HEK293T (cell line): ENCODE data around the gene SCYGR6.

Source experiments
- BHLHE40 ChIP-seq: fragments of 450-650 bp; IDR thresholded peaks from 2 replicates; pipeline ENCODE4 v1.6.1; 2016; ENCODE audit warnings: mild to moderate bottlenecking, moderate library complexity, borderline replicate concordance
- CTBP1 ChIP-seq: fragments of 450-650 bp; IDR thresholded peaks from 2 replicates; pipeline ENCODE4 v1.6.1; 2016; ENCODE audit warnings: borderline replicate concordance
- FOXA1 ChIP-seq: fragments of 450-650 bp; IDR thresholded peaks from 2 replicates; pipeline ENCODE4 v1.6.1; 2016; ENCODE audit warnings: mild to moderate bottlenecking
- FOXK2 ChIP-seq: fragments of 450-650 bp; IDR thresholded peaks from 2 replicates; pipeline ENCODE4 v1.6.1; 2016; ENCODE audit warnings: mild to moderate bottlenecking
- FOXM1 ChIP-seq: fragments of 450-650 bp; IDR thresholded peaks from 2 replicates; pipeline ENCODE4 v1.6.1; 2017; ENCODE audit warnings: mild to moderate bottlenecking, borderline replicate concordance
- HDGF ChIP-seq: fragments of 450-650 bp; IDR thresholded peaks from 2 replicates; pipeline ENCODE4 v1.6.1; 2017; ENCODE audit warnings: antibody characterized with exemption, borderline replicate concordance
- L3MBTL2 ChIP-seq: fragments of 450-650 bp; conservative IDR thresholded peaks from 2 replicates; pipeline ENCODE4 v1.6.1; 2016; ENCODE audit warnings: mild to moderate bottlenecking
- LEF1 ChIP-seq: fragments of 450-650 bp; IDR thresholded peaks from 2 replicates; pipeline ENCODE4 v1.6.1; 2017; ENCODE audit warnings: mild to moderate bottlenecking, borderline replicate concordance
- NFRKB ChIP-seq: fragments of 450-650 bp; IDR thresholded peaks from 2 replicates; pipeline ENCODE4 v1.6.1; 2016; ENCODE audit warnings: mild to moderate bottlenecking, moderate library complexity
- SP1 ChIP-seq: fragments of 450-650 bp; IDR thresholded peaks from 2 replicates; pipeline ENCODE4 v1.6.1; 2017
- SUZ12 ChIP-seq: fragments of 450-650 bp; IDR thresholded peaks from 2 replicates; pipeline ENCODE4 v1.6.1; 2016; ENCODE audit warnings: mild to moderate bottlenecking
- TARDBP ChIP-seq: fragments of 450-650 bp; IDR thresholded peaks from 2 replicates; pipeline ENCODE4 v1.6.1; 2016
- ZNF384 ChIP-seq: fragments of 450-650 bp; IDR thresholded peaks from 2 replicates; pipeline ENCODE4 v1.6.1; 2016

GRCh38 chr2:227703961-227704360, 20.6 kb downstream of the SCYGR6 start:
- TF ChIP-seq SP1 (no peak), FOXA1 (no peak), L3MBTL2 (no peak), FOXK2 (no peak), HDGF (no peak), BHLHE40 (no peak), NFRKB (no peak), CTBP1 (no peak), FOXM1 (no peak), ZNF384 (no peak), LEF1 (no peak), TARDBP (no peak), SUZ12 (no peak)
